Measurements from ENCODE around the gene RASSF4. TPM values are rescaled to one million over a fixed set of nuclear protein-coding genes. Genes with fewer than 3 reads are reported as not detected.

RASSF4 gene
- total and polyA plus RNA-seq, 11 donors: 48.3 to 125 (median 78.9) TPM

DNA sequence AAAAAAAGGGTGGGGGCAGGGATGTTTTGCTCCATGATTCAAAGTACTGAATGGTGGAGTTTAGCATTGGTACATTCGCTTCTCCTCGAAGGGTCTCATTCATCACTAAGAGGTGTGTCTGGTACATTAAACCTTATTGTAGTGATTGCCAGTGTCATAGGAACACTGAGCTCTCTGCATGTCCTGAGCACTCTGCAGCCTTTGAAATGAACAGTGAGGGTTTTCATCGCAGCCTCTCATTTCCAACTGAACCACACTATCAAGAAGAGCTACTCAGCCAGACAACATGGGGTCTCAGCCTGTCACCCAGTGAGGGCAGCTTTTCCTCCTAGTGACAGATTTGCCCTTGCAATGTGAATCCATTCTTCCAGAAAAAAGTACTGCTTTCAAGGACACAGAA, 26.6 kb downstream of the RASSF4 start:
- Histone ChIP-seq H3K4me3 (no peak overlapping the region), H3K4me1 (peaks cover 7 to 87% (median 72%) of the 10 kb centered on the region in 12 donors), H3K27ac (peak overlapping the region; percentile 9 to 97 (median 80)), H3K36me3 (peaks cover 0 to 89% (median 65%) of the 10 kb centered on the region in 9 donors), H3K9me3 (no peaks in the 10 kb centered on the region), H3K27me3 (no peaks in the 10 kb centered on the region)
- TF ChIP-seq, protein P1, sequence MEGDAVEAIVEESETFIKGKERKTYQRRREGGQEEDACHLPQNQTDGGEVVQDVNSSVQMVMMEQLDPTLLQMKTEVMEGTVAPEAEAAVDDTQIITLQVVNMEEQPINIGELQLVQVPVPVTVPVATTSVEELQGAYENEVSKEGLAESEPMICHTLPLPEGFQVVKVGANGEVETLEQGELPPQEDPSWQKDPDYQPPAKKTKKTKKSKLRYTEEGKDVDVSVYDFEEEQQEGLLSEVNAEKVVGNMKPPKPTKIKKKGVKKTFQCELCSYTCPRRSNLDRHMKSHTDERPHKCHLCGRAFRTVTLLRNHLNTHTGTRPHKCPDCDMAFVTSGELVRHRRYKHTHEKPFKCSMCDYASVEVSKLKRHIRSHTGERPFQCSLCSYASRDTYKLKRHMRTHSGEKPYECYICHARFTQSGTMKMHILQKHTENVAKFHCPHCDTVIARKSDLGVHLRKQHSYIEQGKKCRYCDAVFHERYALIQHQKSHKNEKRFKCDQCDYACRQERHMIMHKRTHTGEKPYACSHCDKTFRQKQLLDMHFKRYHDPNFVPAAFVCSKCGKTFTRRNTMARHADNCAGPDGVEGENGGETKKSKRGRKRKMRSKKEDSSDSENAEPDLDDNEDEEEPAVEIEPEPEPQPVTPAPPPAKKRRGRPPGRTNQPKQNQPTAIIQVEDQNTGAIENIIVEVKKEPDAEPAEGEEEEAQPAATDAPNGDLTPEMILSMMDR (IDR thresholded peaks at IDR 0.05): no peak
- no peak for TF ChIP-seq POLR2A (IDR thresholded peaks at IDR 0.05)
- no peak for DNase-seq
- WGBS, 4 donors: 65 to 72% (median 71%) methylated on average over 3 of the region's 3 CpGs
- intact Hi-C loops (cut with DNase I): no loop called here
- ATAC-seq: no peak

DNA sequence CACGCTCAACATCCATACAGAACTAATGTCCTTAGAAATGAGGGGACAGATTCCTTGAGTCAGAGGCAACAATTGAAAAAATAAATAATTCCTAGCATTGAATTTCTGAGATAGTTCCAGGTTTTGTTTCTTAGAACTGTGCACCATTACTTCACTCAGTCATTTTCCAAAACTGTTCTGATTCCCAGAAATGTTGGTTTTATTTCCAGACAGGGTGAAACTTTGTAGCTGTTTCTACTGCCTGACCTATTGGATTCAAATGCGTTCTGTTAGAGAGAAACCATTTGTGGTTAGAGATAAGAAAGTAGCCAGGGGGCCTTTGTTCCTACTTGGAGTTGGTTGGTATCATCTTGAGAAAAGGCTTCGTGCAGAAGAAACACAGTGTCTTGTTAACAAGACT, 27.1 kb downstream of the RASSF4 start:
- H3K4me3 ChIP-seq: no peak overlapping the region
- 66 to 80% (median 68%) methylated on average over 3 of the region's 3 CpGs for WGBS, 4 donors
- peak overlapping the region in 11 of 12 donors; percentile 9 to 97 (median 79) for H3K27ac ChIP-seq
- no peaks in the 10 kb centered on the region for H3K27me3 ChIP-seq
- no peaks in the 10 kb centered on the region for H3K9me3 ChIP-seq
- intact Hi-C loops (cut with DNase I): no loop called here
- DNase-seq: no peak
- ATAC-seq: peak in 1 of 4 donors; percentile 4
- TF ChIP-seq POLR2A (IDR thresholded peaks at IDR 0.05): no peak
- TF ChIP-seq, protein P1 (IDR thresholded peaks at IDR 0.05): no peak
- peaks cover 0 to 94% (median 68%) of the 10 kb centered on the region in 9 donors for H3K36me3 ChIP-seq
- peaks cover 10 to 87% (median 72%) of the 10 kb centered on the region in 12 donors for H3K4me1 ChIP-seq

DNA sequence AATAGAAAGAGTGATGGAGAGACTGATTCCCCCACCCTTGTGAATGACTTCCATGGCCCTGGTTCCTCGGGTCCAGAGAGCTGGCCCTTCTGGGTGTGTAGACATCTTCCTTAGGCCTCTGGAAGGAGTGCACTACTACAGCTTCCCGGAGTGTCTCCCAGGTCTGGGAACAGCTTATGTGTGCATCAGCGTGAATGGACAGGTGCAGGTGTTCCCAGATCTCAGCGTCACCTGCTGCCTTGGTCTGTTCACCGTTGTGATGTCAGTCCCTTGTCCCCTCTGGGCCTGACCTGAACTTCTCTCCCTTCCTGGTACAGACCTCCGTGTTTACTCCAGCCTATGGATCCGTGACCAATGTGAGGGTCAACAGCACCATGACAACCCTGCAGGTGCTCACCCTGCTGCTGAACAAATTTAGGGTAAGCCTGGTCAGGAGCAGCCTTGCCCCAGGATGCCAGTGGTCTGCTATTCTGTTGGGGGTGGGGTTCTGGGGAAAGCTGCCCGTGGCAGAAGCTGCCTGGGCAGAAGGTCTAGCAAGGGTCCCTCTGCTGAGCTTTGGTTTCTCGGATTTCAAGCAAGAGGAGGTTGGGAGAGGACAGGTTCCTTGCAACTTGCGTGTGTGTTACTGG, 29.5 kb downstream of the RASSF4 start:
- TF ChIP-seq, protein P1 (IDR thresholded peaks at IDR 0.05): no peak
- TF ChIP-seq POLR2A (IDR thresholded peaks at IDR 0.05): no peak
- Histone ChIP-seq H3K27me3 (no peaks in the 10 kb centered on the region), H3K4me3 (no peak overlapping the region), H3K27ac (peak overlapping the region in 8 of 12 donors; percentile 0 to 96 (median 64)), H3K4me1 (peaks cover 7 to 82% (median 64%) of the 10 kb centered on the region in 12 donors), H3K36me3 (peaks cover 0 to 96% (median 81%) of the 10 kb centered on the region in 9 donors), H3K9me3 (no peaks in the 10 kb centered on the region)
- ATAC-seq: no peak
- intact Hi-C loops (cut with DNase I): no loop called here
- 94 to 95% (median 95%) methylated on average over 10 of the region's 10 CpGs for WGBS, 4 donors
- DNase-seq: no peak

DNA sequence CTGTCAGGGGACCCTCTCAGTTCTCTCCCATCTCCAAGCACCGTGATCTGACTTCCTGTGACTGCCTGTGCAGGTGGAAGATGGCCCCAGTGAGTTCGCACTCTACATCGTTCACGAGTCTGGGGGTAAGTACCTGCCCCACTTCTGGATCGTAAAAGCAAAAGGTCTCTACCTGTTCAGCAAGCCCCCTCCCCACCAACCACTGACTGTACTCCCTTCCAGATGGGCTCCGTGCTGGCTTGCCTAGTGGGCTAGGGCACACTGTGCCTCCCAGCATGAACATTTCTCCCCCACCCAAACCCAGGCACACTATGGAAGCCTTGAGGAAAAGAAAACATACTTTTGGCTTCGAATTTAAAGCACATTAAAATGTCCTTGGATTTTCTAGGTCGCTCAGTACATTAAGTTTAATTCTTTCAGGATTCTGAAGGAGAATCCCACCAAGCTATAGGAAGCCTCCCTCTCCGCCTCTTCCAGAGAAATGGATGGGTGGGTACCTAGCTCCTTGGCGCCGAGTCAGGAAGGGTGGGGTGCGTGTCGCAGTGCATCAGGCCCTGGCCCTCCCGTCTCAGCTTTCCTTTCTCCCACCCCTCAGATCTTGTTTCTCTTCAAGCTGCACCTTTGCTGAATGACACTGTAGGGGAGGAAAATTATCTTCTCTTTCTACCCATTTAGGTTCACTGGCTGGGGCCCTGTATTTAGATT, 30.1 kb downstream of the RASSF4 start:
- WGBS, 4 donors: 66 to 79% (median 72%) methylated on average over 13 to 14 of the region's 14 CpGs
- intact Hi-C loops (cut with DNase I): loop anchor here in 3 of 10 donors (1.0 to 10.0 kb wide), 4 partner anchors 57 to 1315 kb away; no protein-coding TSS in a partner anchor

More for the DNA sequence above, 30.1 kb downstream of the RASSF4 start:
- Histone ChIP-seq H3K27me3 (no peaks in the 10 kb centered on the region), H3K36me3 (peaks cover 0 to 96% (median 79%) of the 10 kb centered on the region in 9 donors), H3K4me1 (peaks cover 7 to 82% (median 64%) of the 10 kb centered on the region in 12 donors), H3K4me3 (no peak overlapping the region), H3K27ac (peak overlapping the region in 11 of 12 donors; percentile 0 to 96 (median 64)), H3K9me3 (no peaks in the 10 kb centered on the region)
- ATAC-seq (no peak), DNase-seq (peak in 2 of 5 donors; percentile 53 to 68)
- TF ChIP-seq POLR2A (IDR thresholded peaks at IDR 0.05): no peak
- TF ChIP-seq, protein P1 (IDR thresholded peaks at IDR 0.05): no peak

Data from heart left ventricle (tissue), 16 donors.